ENCODE measurements around the gene CSMD2. TPM values are rescaled to one million over a fixed set of nuclear protein-coding genes. Genes with fewer than 3 reads are reported as not detected.

The CSMD2 gene
- total and polyA plus RNA-seq, 2 of the 8 experiments (the other 6 are each of a cell fraction or from before 2014, with no cell fraction given), result 7.0 to 14.7 TPM

DNA sequence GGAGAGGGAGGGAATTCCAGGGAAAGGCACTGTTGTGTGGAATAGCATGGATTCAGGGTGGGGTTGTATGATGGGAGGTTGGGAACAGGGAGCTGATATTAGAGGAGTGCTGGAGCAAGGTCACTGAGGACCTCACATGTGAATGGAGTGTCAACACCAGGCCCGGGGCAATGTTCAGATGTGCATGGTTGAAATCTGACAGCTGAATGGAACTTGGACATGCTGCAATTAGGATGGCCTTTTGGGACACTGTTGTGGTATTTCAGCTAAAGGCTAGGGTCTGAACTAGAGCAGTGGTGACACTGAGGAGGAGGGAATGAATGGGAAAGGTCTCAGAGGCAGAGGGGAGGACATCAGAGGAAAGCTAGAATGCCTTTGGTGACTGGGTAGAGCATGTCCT lies 667.6 kb downstream of the CSMD2 start:
- Histone ChIP-seq H2BK120ac (replicated peaks; ENCODE audit: low read depth, low read length) (no peak overlapping the region), H3K4me1 (replicated peaks in 1 of 4; ENCODE audit: control insufficient read depth in 3 of 4, insufficient read depth in 4 of 4, low read length in 3 of 4) (no peaks in the 10 kb centered on the region), H2AK5ac (ENCODE audit: low read depth, low read length) (no peak overlapping the region), H3K4me3 (ENCODE audit: extremely low read depth in 1 of 4, insufficient read depth in 2 of 4, low read depth in 3 of 4, low read length in 4 of 4) (no peak overlapping the region), H3K18ac (ENCODE audit: extremely low read depth, low read length) (no peak overlapping the region), H4K5ac (ENCODE audit: insufficient read length, low read depth, low read length) (no peak overlapping the region), H3K14ac (ENCODE audit: insufficient read length) (no peak overlapping the region), H3K27me3 (replicated peaks in 1 of 4; ENCODE audit: control insufficient read depth in 3 of 4, extremely low read depth in 1 of 4, insufficient read depth in 3 of 4, low read length in 3 of 4) (no peaks in the 10 kb centered on the region), H2BK15ac (ENCODE audit: low read length) (no peak overlapping the region), H2BK12ac (ENCODE audit: low read depth, low read length) (no peak overlapping the region), H3K23me2 (ENCODE audit: low read depth, low read length) (no peaks in the 10 kb centered on the region), H4K91ac (replicated peaks; ENCODE audit: insufficient read length, low read length) (no peak overlapping the region), H3K9me3 (ENCODE audit: insufficient read depth in 2 of 2, low read depth in 1 of 2, low read length in 1 of 2) (peaks cover 46 to 52% of the 10 kb centered on the region in 2 experiments), H4K8ac (ENCODE audit: extremely low read depth, insufficient read depth, low read length) (no peak overlapping the region), H3K9ac (replicated peaks in 1 of 4; ENCODE audit: extremely low read depth in 1 of 4, low read depth in 3 of 4, low read length in 3 of 4) (no peak overlapping the region), H3K56ac (replicated peaks; ENCODE audit: insufficient read length, low read depth, low read length) (no peak overlapping the region), H3K4me2 (ENCODE audit: insufficient read depth in 1 of 2, low read depth in 2 of 2, low read length in 2 of 2) (no peak overlapping the region), H2AFZ (ENCODE audit: low read length) (no peak overlapping the region), H3K4ac (replicated peaks; ENCODE audit: insufficient read length, low read depth, low read length) (no peak overlapping the region), H3K23ac (ENCODE audit: insufficient read length) (no peak overlapping the region), H2BK5ac (ENCODE audit: low read depth, low read length) (no peak overlapping the region), H3K79me1 (ENCODE audit: low read depth, low read length) (no peaks in the 10 kb centered on the region), H2BK20ac (ENCODE audit: low read length) (no peak overlapping the region), H3K79me2 (ENCODE audit: control insufficient read depth in 1 of 2, insufficient read depth in 2 of 2, low read length in 2 of 2) (no peaks in the 10 kb centered on the region), H3K36me3 (ENCODE audit: control insufficient read depth in 2 of 4, insufficient read depth in 4 of 4, low read length in 3 of 4) (peaks cover 5 to 35% (median 20%) of the 10 kb centered on the region in 4 experiments; a peak in 7 of 8 replicates), H4K20me1 (replicated peaks in 1 of 2; ENCODE audit: control insufficient read depth in 1 of 2, insufficient read depth in 2 of 2, low read length in 2 of 2) (no peaks in the 10 kb centered on the region), H3K27ac (ENCODE audit: low read depth, low read length) (no peak overlapping the region)
- FAIRE-seq (no peak), DNase-seq (ENCODE audit: low read depth in 1 of 2, low spot score in 2 of 2) (no peak)
- WGBS, 2 experiments (ENCODE audit: extremely low coverage in 1 of 2, insufficient coverage in 1 of 2, insufficient read length in 1 of 2, insufficient replicate concordance in 2 of 2, low coverage in 1 of 2, low lambda C conversion rate in 2 of 2, missing lambda C conversion rate in 1 of 2), result 94% methylated on average over 1 of the region's 1 CpG; no CpG with 5 or more reads in 1 of the 2 experiments
- ChIA-PET CTCF (ENCODE audit: partially characterized antibody) (no interaction called here), POLR2A (ENCODE audit: partially characterized antibody) (interaction anchor here (1.8 kb wide), 1 partner anchor 8 kb away, joined by 5 read pairs; no protein-coding TSS in a partner anchor)
- TF ChIP-seq SRF (IDR thresholded peaks at IDR 0.05; ENCODE audit: low read depth, low read length), result no peak
- no peak for TF ChIP-seq KDM1A (IDR thresholded peaks at IDR 0.05; ENCODE audit: borderline replicate concordance, low read length)
- no peak for TF ChIP-seq BACH1 (IDR thresholded peaks at IDR 0.05; ENCODE audit: low read length)
- TF ChIP-seq, protein P1, sequence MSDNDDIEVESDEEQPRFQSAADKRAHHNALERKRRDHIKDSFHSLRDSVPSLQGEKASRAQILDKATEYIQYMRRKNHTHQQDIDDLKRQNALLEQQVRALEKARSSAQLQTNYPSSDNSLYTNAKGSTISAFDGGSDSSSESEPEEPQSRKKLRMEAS (IDR thresholded peaks at IDR 0.05), result no peak
- TF ChIP-seq MAFK (IDR thresholded peaks at IDR 0.05; ENCODE audit: low read depth, low read length), result no peak
- TF ChIP-seq YY1 (IDR thresholded peaks at IDR 0.05; ENCODE audit: low read depth, low read length), result no peak
- TF ChIP-seq, protein P2, sequence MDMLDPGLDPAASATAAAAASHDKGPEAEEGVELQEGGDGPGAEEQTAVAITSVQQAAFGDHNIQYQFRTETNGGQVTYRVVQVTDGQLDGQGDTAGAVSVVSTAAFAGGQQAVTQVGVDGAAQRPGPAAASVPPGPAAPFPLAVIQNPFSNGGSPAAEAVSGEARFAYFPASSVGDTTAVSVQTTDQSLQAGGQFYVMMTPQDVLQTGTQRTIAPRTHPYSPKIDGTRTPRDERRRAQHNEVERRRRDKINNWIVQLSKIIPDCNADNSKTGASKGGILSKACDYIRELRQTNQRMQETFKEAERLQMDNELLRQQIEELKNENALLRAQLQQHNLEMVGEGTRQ (IDR thresholded peaks at IDR 0.05; ENCODE audit: low read length), result no peak
- TF ChIP-seq, protein P3, sequence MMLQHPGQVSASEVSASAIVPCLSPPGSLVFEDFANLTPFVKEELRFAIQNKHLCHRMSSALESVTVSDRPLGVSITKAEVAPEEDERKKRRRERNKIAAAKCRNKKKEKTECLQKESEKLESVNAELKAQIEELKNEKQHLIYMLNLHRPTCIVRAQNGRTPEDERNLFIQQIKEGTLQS (IDR thresholded peaks at IDR 0.05; ENCODE audit: insufficient read depth, low read depth, low read length), result no peak
- no peak for TF ChIP-seq JUN (IDR thresholded peaks at IDR 0.05; ENCODE audit: low read depth, low read length)
- TF ChIP-seq TEAD4 (IDR thresholded peaks at IDR 0.05; ENCODE audit: low read depth, low read length), result no peak
- no peak for TF ChIP-seq EZH2 (IDR thresholded peaks at IDR 0.05; ENCODE audit: low read depth, low read length, severe bottlenecking)
- TF ChIP-seq, protein P4, sequence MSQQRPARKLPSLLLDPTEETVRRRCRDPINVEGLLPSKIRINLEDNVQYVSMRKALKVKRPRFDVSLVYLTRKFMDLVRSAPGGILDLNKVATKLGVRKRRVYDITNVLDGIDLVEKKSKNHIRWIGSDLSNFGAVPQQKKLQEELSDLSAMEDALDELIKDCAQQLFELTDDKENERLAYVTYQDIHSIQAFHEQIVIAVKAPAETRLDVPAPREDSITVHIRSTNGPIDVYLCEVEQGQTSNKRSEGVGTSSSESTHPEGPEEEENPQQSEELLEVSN (IDR thresholded peaks at IDR 0.05), result no peak
